GM12891 (cell line): ENCODE results near the gene SLC5A9.
A peak's percentile ranks its signal among the peaks of the same experiment; 100 is the strongest.

Source experiments
- DNase-seq: peaks from one replicate; pipeline ENCODE4 v3.0.0; 2011; ENCODE audit warnings: low spot score; ENCODE audit not compliant: insufficient read length
- FAIRE-seq: peaks from 2 replicates; lab custom pipeline; 2011; peaks lifted over from hg19 to GRCh38; lab: Jason Lieb, UNC
- PAX5 ChIP-seq: IDR thresholded peaks from 2 replicates; pipeline ENCODE4 v1.6.1; 2011; ENCODE audit warnings: low read length, moderate library complexity, mild to moderate bottlenecking; ENCODE audit not compliant: insufficient read depth, severe bottlenecking
- POLR2A ChIP-seq: IDR thresholded peaks from 2 replicates; pipeline ENCODE4 v1.6.1; 2011; ENCODE audit warnings: low read depth, low read length, control low read depth
- POLR2AphosphoS5 ChIP-seq: IDR thresholded peaks from 2 replicates; pipeline ENCODE4 v1.6.1; 2011; ENCODE audit warnings: low read depth, low read length, control low read depth
- POU2F2 ChIP-seq: IDR thresholded peaks from 2 replicates; pipeline ENCODE4 v1.6.1; 2011; ENCODE audit warnings: low read depth, mild to moderate bottlenecking, control low read depth, low read length, moderate library complexity
- SPI1 ChIP-seq: IDR thresholded peaks from 2 replicates; pipeline ENCODE4 v1.6.1; 2011; ENCODE audit warnings: low read depth, low read length, control low read depth
- TAF1 ChIP-seq: IDR thresholded peaks from 2 replicates; pipeline ENCODE4 v1.6.1; 2011; ENCODE audit warnings: low read depth, low read length, control low read depth

SLC5A9 gene

DNA sequence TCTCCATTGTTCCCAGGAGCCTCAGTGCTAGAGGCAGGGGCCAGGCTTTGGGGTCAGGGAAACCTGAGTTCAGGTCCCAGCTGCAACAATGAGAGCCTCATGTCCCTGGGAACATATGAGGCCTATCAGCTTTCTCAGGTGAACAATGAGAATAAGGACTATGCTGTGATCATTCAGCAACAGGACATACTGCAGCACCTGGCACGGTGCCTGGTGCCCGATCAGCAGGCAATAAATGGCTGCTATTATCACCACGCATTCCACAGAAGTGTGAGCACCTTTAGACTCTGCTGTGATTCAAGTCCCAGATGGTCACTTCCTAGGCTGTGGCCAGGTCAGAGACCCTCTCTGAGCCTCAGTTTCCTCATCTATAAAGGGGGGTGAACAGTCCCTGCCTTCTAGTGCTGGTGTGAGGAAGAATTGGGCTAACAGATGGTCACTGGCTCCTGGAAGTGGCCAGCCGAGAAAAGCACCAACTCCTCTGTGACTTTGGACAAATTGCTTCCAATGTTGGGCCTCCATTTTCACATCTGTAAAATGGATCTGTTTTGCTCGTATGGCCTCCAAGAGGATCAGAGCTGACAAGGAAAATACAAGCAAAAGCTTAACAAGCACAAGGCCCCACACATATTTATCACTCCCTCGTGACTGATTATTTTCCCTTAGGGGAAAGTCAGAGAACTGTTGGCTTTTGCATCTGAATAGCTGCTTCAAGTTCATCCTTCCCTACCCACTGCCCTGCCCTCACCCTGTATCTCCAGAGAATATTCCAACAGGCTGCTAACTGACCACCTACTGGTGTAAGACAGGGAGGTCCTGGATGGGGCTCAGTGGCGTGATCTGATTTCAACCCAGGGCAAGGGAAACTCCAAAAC, 1.1 kb downstream of the SLC5A9 start:
- DNase-seq, result no peak
- FAIRE-seq, result no peak
- no peak for TF ChIP-seq SPI1
- TF ChIP-seq POLR2A, result no peak
- no peak for TF ChIP-seq PAX5
- no peak for TF ChIP-seq POU2F2
- no peak for TF ChIP-seq POLR2AphosphoS5
- no peak for TF ChIP-seq TAF1

- no peak for FAIRE-seq
- TF ChIP-seq TAF1 (no peak), POLR2AphosphoS5 (no peak), PAX5 (no peak), POU2F2 (no peak)
- DNase-seq, result no peak
These were observed 2.3 kb downstream of the SLC5A9 start for GRCh38 chr1:48224791-48225190.

GRCh38 chr1:48225579-48225978, 3.1 kb downstream of the SLC5A9 start:
- TF ChIP-seq TAF1 (no peak), POLR2AphosphoS5 (no peak), SPI1 (no peak), PAX5 (no peak), POU2F2 (no peak), POLR2A (no peak)
- FAIRE-seq (no peak), DNase-seq (no peak)

- no peak for DNase-seq
- peak; percentile 83 for FAIRE-seq
- TF ChIP-seq SPI1 (peak; percentile 32; the same call in 1 of the 2 replicates), POLR2AphosphoS5 (no peak)
These were observed 4.9 kb downstream of the SLC5A9 start for GRCh38 chr1:48227165-48228013.

DNA sequence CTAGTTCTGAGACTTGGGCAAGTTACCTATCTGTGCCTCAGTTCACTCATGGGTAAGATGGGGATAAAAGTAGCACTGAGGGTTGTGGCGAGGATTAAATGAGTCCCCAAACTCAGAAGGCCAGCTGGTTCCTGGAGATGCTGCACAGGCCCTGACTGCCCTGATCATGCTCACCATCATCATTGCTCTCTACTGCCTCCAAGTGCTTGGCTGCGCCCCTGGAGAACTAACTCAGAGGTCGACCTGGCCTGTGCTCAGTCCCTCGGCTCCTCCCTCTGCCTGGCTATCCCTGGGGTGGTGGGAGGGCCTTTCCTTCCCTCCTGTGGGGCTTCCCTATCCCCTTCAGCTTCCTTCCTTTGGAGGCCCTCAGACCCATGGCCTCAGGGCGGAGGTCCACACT, 5.6 kb downstream of the SLC5A9 start:
- FAIRE-seq (no peak), DNase-seq (no peak)
- TF ChIP-seq PAX5, result no peak
- no peak for TF ChIP-seq SPI1
- no peak for TF ChIP-seq POLR2AphosphoS5
- TF ChIP-seq TAF1, result no peak
- TF ChIP-seq POLR2A, result no peak
- TF ChIP-seq POU2F2, result no peak

DNA sequence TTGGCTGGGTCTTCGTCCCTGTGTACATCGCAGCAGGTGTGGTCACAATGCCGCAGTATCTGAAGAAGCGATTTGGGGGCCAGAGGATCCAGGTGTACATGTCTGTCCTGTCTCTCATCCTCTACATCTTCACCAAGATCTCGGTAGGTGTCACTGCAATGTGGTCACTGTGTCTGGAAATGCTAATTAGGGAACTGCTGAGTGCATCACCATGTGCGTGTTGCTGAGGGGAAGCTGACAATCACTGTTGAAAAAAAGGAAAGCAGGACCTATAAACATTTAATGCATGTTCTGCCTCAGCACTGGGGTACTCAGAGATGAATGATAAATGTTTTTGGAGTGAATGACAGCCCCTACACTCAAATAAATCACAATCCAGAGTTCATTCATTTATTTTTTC, 6.8 kb downstream of the SLC5A9 start:
- FAIRE-seq (no peak), DNase-seq (no peak)
- TF ChIP-seq SPI1, result no peak
- TF ChIP-seq POU2F2, result no peak
- TF ChIP-seq POLR2A, result no peak
- TF ChIP-seq TAF1, result no peak
- no peak for TF ChIP-seq POLR2AphosphoS5
- TF ChIP-seq PAX5, result no peak

DNA sequence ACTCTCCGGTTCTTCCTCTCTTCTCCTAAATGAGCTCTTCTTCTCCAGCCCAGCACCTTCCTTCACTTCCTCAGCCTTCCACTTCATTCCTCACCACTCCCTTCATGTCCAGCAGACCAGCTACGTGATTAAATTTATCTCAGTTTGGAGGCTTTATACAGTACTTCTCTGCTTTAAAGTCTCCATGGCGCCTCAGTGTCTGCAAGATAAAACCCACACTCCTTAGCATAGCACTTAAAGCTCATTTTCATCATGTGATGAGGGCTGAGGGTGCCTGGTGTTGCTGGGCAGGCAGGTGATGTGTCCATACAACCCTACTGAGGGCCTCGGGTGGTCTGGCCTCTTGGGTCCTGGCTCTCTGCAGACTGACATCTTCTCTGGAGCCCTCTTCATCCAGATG, 7.7 kb downstream of the SLC5A9 start:
- FAIRE-seq (no peak), DNase-seq (no peak)
- TF ChIP-seq POU2F2 (no peak), TAF1 (no peak), PAX5 (no peak), POLR2AphosphoS5 (no peak), POLR2A (no peak), SPI1 (no peak)

GRCh38 chr1:48232722-48233121, 10.2 kb downstream of the SLC5A9 start:
- FAIRE-seq (no peak), DNase-seq (no peak)
- TF ChIP-seq TAF1, result no peak
- TF ChIP-seq PAX5, result no peak
- TF ChIP-seq POLR2A, result no peak
- no peak for TF ChIP-seq SPI1
- no peak for TF ChIP-seq POU2F2
- no peak for TF ChIP-seq POLR2AphosphoS5
